H9 (cell line): Measurements from ENCODE around the gene MTG2. TPM values are rescaled to one million over a fixed set of nuclear protein-coding genes. Genes with fewer than 3 reads are reported as not detected.

Source experiments
- DNase-seq: peaks from one replicate; pipeline ENCODE4 v3.0.0-alpha.2; 2017
- H2AFZ ChIP-seq: one replicate; pipeline ENCODE4 v1.6.1; 2013; ENCODE audit warnings: mild to moderate bottlenecking, low read length, control low read depth, moderate library complexity
- H2AK5ac ChIP-seq: 2 replicates; pipeline ENCODE4 v1.6.1; 2013; ENCODE audit warnings: low read length, control low read depth, mixed read lengths; ENCODE audit not compliant: insufficient read length
- H2BK120ac ChIP-seq: one replicate; pipeline ENCODE4 v1.6.1; 2013; ENCODE audit warnings: low read depth, mild to moderate bottlenecking, low read length, control low read depth, inconsistent platforms; ENCODE audit not compliant: poor library complexity, severe bottlenecking
- H2BK12ac ChIP-seq: 2 replicates; pipeline ENCODE4 v1.6.1; 2013; ENCODE audit warnings: low read length, control low read depth, mixed read lengths, low read depth; ENCODE audit not compliant: insufficient read length
- H2BK15ac ChIP-seq: 2 replicates; pipeline ENCODE4 v1.6.1; 2013; ENCODE audit warnings: low read depth, low read length, control low read depth
- H2BK20ac ChIP-seq: one replicate; pipeline ENCODE4 v1.6.1; 2013; ENCODE audit warnings: low read depth, mild to moderate bottlenecking, low read length, control low read depth, inconsistent platforms; ENCODE audit not compliant: poor library complexity, severe bottlenecking
- H2BK5ac ChIP-seq: 2 replicates; pipeline ENCODE4 v1.6.1; 2013; ENCODE audit warnings: low read length, control low read depth, mixed read lengths; ENCODE audit not compliant: insufficient read length
- H3K14ac ChIP-seq: 2 replicates; pipeline ENCODE4 v1.6.1; 2013; ENCODE audit warnings: low read length, control low read depth; ENCODE audit not compliant: insufficient read depth
- H3K18ac ChIP-seq: 2 replicates; pipeline ENCODE4 v1.6.1; 2013; ENCODE audit warnings: low read depth, mild to moderate bottlenecking, mixed read lengths, low read length, control low read depth; ENCODE audit not compliant: insufficient read length
- H3K23ac ChIP-seq: 2 replicates; pipeline ENCODE4 v1.6.1; 2013; ENCODE audit warnings: low read length, control low read depth, mixed read lengths, low read depth; ENCODE audit not compliant: insufficient read length
- H3K23me2 ChIP-seq: 2 replicates; pipeline ENCODE4 v1.6.1; 2013; ENCODE audit warnings: low read depth, mild to moderate bottlenecking, mixed read lengths, low read length, control low read depth; ENCODE audit not compliant: insufficient read length, poor library complexity, severe bottlenecking
- H3K27ac ChIP-seq: 2 replicates; pipeline ENCODE4 v1.5.1; 2013; ENCODE audit warnings: low read length, control low read depth, mixed read lengths, low read depth; ENCODE audit not compliant: insufficient read length
- H3K27me3 ChIP-seq: 2 replicates; pipeline ENCODE4 v1.6.1; 2013; ENCODE audit warnings: low read length, control low read depth, inconsistent platforms; ENCODE audit not compliant: insufficient read depth
- H3K4ac ChIP-seq: 2 replicates; pipeline ENCODE4 v1.6.1; 2013; ENCODE audit warnings: low read depth, mild to moderate bottlenecking, control low read depth, inconsistent platforms, low read length, moderate library complexity
- H3K4me1 ChIP-seq: 2 replicates; pipeline ENCODE4 v1.6.1; 2013; ENCODE audit warnings: low read length, control low read depth, inconsistent platforms; ENCODE audit not compliant: insufficient read depth
- H3K4me2 ChIP-seq: 2 replicates; pipeline ENCODE4 v1.6.1; 2013; ENCODE audit warnings: low read length, control low read depth, mixed read lengths; ENCODE audit not compliant: insufficient read length, insufficient read depth
- H3K56ac ChIP-seq: 2 replicates; pipeline ENCODE4 v1.6.1; 2013; ENCODE audit warnings: low read depth, mild to moderate bottlenecking, mixed read lengths, low read length, control low read depth; ENCODE audit not compliant: insufficient read length
- H3K79me1 ChIP-seq: 2 replicates; pipeline ENCODE4 v1.6.1; 2013; ENCODE audit warnings: low read depth, mild to moderate bottlenecking, moderate library complexity, low read length, control low read depth, inconsistent platforms; ENCODE audit not compliant: insufficient read depth, poor library complexity, severe bottlenecking
- H3K79me2 ChIP-seq: 2 replicates; pipeline ENCODE4 v1.6.1; 2013; ENCODE audit warnings: low read length, control low read depth, inconsistent platforms; ENCODE audit not compliant: insufficient read depth
- H3K9ac ChIP-seq: 2 replicates; pipeline ENCODE4 v1.6.1; 2013; ENCODE audit warnings: low read length, control low read depth, mixed read lengths; ENCODE audit not compliant: insufficient read length; ENCODE audit errors: extremely low read depth
- H3K9me3 ChIP-seq: one replicate; pipeline ENCODE4 v1.6.1; 2013; ENCODE audit warnings: low read depth, low read length, inconsistent platforms; ENCODE audit not compliant: control insufficient read depth
- H3T11ph ChIP-seq: one replicate; pipeline ENCODE4 v1.6.1; 2013; ENCODE audit warnings: mild to moderate bottlenecking, low read length, control low read depth, inconsistent platforms
- H4K20me1 ChIP-seq: one replicate; pipeline ENCODE4 v1.6.1; 2013; ENCODE audit not compliant: control insufficient read depth, insufficient read length, insufficient read depth
- H4K5ac ChIP-seq: 2 replicates; pipeline ENCODE4 v1.6.1; 2013; ENCODE audit warnings: low read depth, mild to moderate bottlenecking, mixed read lengths, low read length, control low read depth; ENCODE audit not compliant: insufficient read length
- H4K8ac ChIP-seq: replicated peaks from 2 replicates; pipeline ENCODE4 v1.6.1; 2013; ENCODE audit warnings: low read length, control low read depth, mixed read lengths, low read depth; ENCODE audit not compliant: insufficient read length
- H4K91ac ChIP-seq: 2 replicates; pipeline ENCODE4 v1.6.1; 2013; ENCODE audit warnings: low read depth, mild to moderate bottlenecking, moderate library complexity, mixed read lengths, low read length, control low read depth; ENCODE audit not compliant: insufficient read length
- H3K27ac Mint-ChIP-seq, 3 experiments: 2 replicates in 2 of 3; 3 replicates in 1 of 3; pipeline ENCODE4 v1.8.0; 2020 to 2021; ENCODE audit warnings: mixed read lengths in 3 of 3, mild to moderate bottlenecking in 1 of 3, moderate library complexity in 1 of 3
- H3K27me3 Mint-ChIP-seq: 2 replicates; pipeline ENCODE4 v1.8.0; 2021; ENCODE audit warnings: low read depth, mild to moderate bottlenecking, moderate library complexity, mixed read lengths
- H3K36me3 Mint-ChIP-seq, 3 experiments: 2 replicates in 2 of 3; 3 replicates in 1 of 3; pipeline ENCODE4 v1.8.0; 2020 to 2021; ENCODE audit warnings: low read depth in 3 of 3, mixed read lengths in 3 of 3; ENCODE audit not compliant: insufficient read depth in 1 of 3
- H3K4me1 Mint-ChIP-seq, 2 experiments: 2 replicates each; pipeline ENCODE4 v1.8.0; 2020; ENCODE audit warnings: mixed read lengths in 2 of 2
- H3K4me3 Mint-ChIP-seq, 2 experiments: 2 replicates in 1 of 2; 3 replicates in 1 of 2; pipeline ENCODE4 v1.8.0; 2020 to 2021; ENCODE audit warnings: mild to moderate bottlenecking in 2 of 2, mixed read lengths in 2 of 2, moderate library complexity in 1 of 2
- H3K9me3 Mint-ChIP-seq, 2 experiments: 2 replicates in 1 of 2; 3 replicates in 1 of 2; pipeline ENCODE4 v1.8.0; 2020; ENCODE audit warnings: mild to moderate bottlenecking in 2 of 2, mixed read lengths in 2 of 2, moderate library complexity in 1 of 2
- CTCF ChIP-seq: fragments of 200-600 bp; sonication (generic); conservative IDR thresholded peaks from 3 replicates; pipeline ENCODE4 v1.8.0; 2021; ENCODE audit warnings: antibody characterized with exemption, mild to moderate bottlenecking
- WGBS: extraction: QIAGEN DNeasy Blood & Tissue Kit; methylation state at CpG from one replicate; pipeline ENCODE4 v1.1.7; 2013; ENCODE audit warnings: missing lambda C conversion rate, low lambda C conversion rate, mixed read lengths; ENCODE audit not compliant: insufficient read length; ENCODE audit errors: extremely low coverage; 5-methylcytosine and 5-hydroxymethylcytosine counted together
- total RNA-seq: library from RNA; stranded (reverse); gene quantifications from 2 replicates; pipeline ENCODE4 v1.2.1, GENCODE V29; 2021

Gene MTG2
- total RNA-seq, 1 experiment from 2014 or later, result 25.1 TPM

- Histone ChIP-seq H2BK5ac (no peak overlapping the region), H3K4me1 (no peaks in the 10 kb centered on the region; the same call in 1 of the 2 replicates), H3K18ac (no peak overlapping the region), H3K23ac (no peak overlapping the region), H2BK20ac (no peak overlapping the region), H3K56ac (no peak overlapping the region), H2BK12ac (no peak overlapping the region), H4K91ac (no peak overlapping the region), H3K27ac (no peak overlapping the region), H3K9me3 (no peaks in the 10 kb centered on the region), H2AFZ (no peak overlapping the region), H3T11ph (no peak overlapping the region), H3K23me2 (peaks cover 12% of the 10 kb centered on the region), H3K79me1 (no peaks in the 10 kb centered on the region), H4K5ac (no peak overlapping the region), H4K8ac (no peak overlapping the region), H2AK5ac (no peak overlapping the region), H3K4ac (no peak overlapping the region), H3K9ac (no peak overlapping the region), H4K20me1 (no peaks in the 10 kb centered on the region), H2BK120ac (no peak overlapping the region), H3K14ac (no peak overlapping the region), H3K4me2 (no peak overlapping the region), H3K27me3 (peaks cover 21% of the 10 kb centered on the region; the same call in 1 of the 2 replicates), H3K79me2 (no peaks in the 10 kb centered on the region), H2BK15ac (no peak overlapping the region)
- H3K9me3 Mint-ChIP-seq, result no peaks in the 10 kb centered on the region
- H3K27me3 Mint-ChIP-seq, result peaks cover 71% of the 10 kb centered on the region
- DNase-seq, result no peak
- no peaks in the 10 kb centered on the region for H3K36me3 Mint-ChIP-seq
- peaks cover 13 to 22% of the 10 kb centered on the region in 2 experiments for H3K4me1 Mint-ChIP-seq
- TF ChIP-seq CTCF, result no peak
- no peak overlapping the region for H3K27ac Mint-ChIP-seq
- no peak overlapping the region for H3K4me3 Mint-ChIP-seq
- WGBS, result no CpG with 5 or more reads among the region's 9 CpGs
These were observed 40.7 kb downstream of the MTG2 start for GRCh38 chr20:62223571-62223970.
